ENCODE measurements around the gene ZNF724.
A peak's percentile ranks its signal among the peaks of the same experiment; 100 is the strongest.

ZNF724 gene

GRCh38 chr19:23249911-23250649 lies at the start of gene ZNF724:
ZNF724 (minus strand) TSS chr19:23250394; CDS start chr19:23250242, 152 bp downstream.
- TF ChIP-seq ZBTB11 (tag by site-specific recombination; conservative IDR thresholded peaks at IDR 0.05; ENCODE audit: low read depth) (peak; percentile 52; the same call in 1 of the 2 replicates), ZNF501 (tag by site-specific recombination; IDR thresholded peaks at IDR 0.05) (peak; percentile 28; the same call in 1 of the 2 replicates), TRIM28 (IDR thresholded peaks at IDR 0.05; ENCODE audit: borderline replicate concordance, low read length) (no peak), SCRT1 (tag by site-specific recombination; IDR thresholded peaks at IDR 0.05; ENCODE audit: borderline replicate concordance) (no peak), PRDM10 (tag by site-specific recombination; IDR thresholded peaks at IDR 0.05) (peak; percentile 81), ZNF311 (tag by site-specific recombination; IDR thresholded peaks at IDR 0.05; ENCODE audit: borderline replicate concordance) (no peak), ZNF350 (tag by site-specific recombination; IDR thresholded peaks at IDR 0.05) (0 out of 2 replicates have a peak, but pooled peaks have one; percentile 21), ZNF677 (tag by site-specific recombination; IDR thresholded peaks at IDR 0.05) (no peak), ZNF792 (tag by site-specific recombination; IDR thresholded peaks at IDR 0.05) (no peak), ZNF626 (tag by site-specific recombination; IDR thresholded peaks at IDR 0.05) (no peak), FEZF1 (tag by site-specific recombination; IDR thresholded peaks at IDR 0.05) (no peak), ZNF518A (tag by site-specific recombination; conservative IDR thresholded peaks at IDR 0.05; ENCODE audit: low read depth) (peak; percentile 33; the same call in 1 of the 2 replicates), GLI4 (tag by site-specific recombination; IDR thresholded peaks at IDR 0.05) (0 out of 2 replicates have a peak, but pooled peaks have one; percentile 22), SP2 (tag by site-specific recombination; IDR thresholded peaks at IDR 0.05) (peak; percentile 96), ZNF274 (IDR thresholded peaks at IDR 0.05; ENCODE audit: low read length) (no peak), ZNF274 (tag by site-specific recombination; IDR thresholded peaks at IDR 0.05; ENCODE audit: borderline replicate concordance) (no peak), ZNF23 (tag by site-specific recombination; IDR thresholded peaks at IDR 0.05; ENCODE audit: borderline replicate concordance) (no peak), ZNF302 (tag by site-specific recombination; IDR thresholded peaks at IDR 0.05; ENCODE audit: low read depth) (no peak), YY1 (tag by site-specific recombination; IDR thresholded peaks at IDR 0.05) (0 out of 2 replicates have a peak, but pooled peaks have one; percentile 34), SP3 (tag by site-specific recombination; IDR thresholded peaks at IDR 0.05) (peak; percentile 82), PBX3 (CRISPR knock-in tag; IDR thresholded peaks at IDR 0.05) (peak; percentile 97)
- Histone ChIP-seq H3K36me3 (ENCODE audit: control insufficient read depth in 2 of 2, insufficient read depth in 1 of 2, low read length in 2 of 2) (peaks cover 33 to 35% of the 10 kb centered on the region in 2 experiments), H3K4me1 (ENCODE audit: control insufficient read depth, insufficient read depth, low read length) (no peaks in the 10 kb centered on the region), H3K9me3 (ENCODE audit: control insufficient read depth, insufficient read depth, low read depth, low read length) (peaks cover 3% of the 10 kb centered on the region), H3K27ac (ENCODE audit: extremely low read depth, low read depth, low read length) (peak within 1 kb of the TSS; percentile 85), H3K4me3 (ENCODE audit: low read depth, low read length) (peak within 1 kb of the TSS; percentile 92)
- POLR2A ChIA-PET = interaction anchor here (0.6 to 2.5 kb wide), 9 partner anchors 9 to 783 kb away, joined by 3 to 50 read pairs (median 6); partner anchors contain the start of genes ZNF675 and ZNF91
- CTCF ChIA-PET = no interaction called here

All from HEK293 (cell line).